Adrenal gland (tissue), 12 donors: ENCODE results near the gene CAMSAP1. TPM values are rescaled to one million over a fixed set of nuclear protein-coding genes. Genes with fewer than 3 reads are reported as not detected.

Source experiments
- DNase-seq, 7 donors: peaks; one replicate each; pipeline ENCODE4 v3.0.0-alpha.2; 2019 to 2020
- H3K27ac ChIP-seq, 5 donors: fragments of 200-600 bp; sonication (generic) in 4 of 5; 1 replicate in 3 of 5; 2 replicates in 2 of 5; pipeline versions ENCODE4 v1.5.1 to v1.8.0; 2016 to 2020; ENCODE audit warnings: mild to moderate bottlenecking in 1 of 5
- H3K27me3 ChIP-seq: fragments of 200-600 bp; 2 replicates; pipeline ENCODE4 v1.8.0; 2021
- H3K36me3 ChIP-seq, 2 donors: fragments of 200-600 bp; replicated peaks in 1 of 2; 1 replicate in 1 of 2; 2 replicates in 1 of 2; pipeline versions ENCODE4 v1.5.1 to v1.8.0; 2018 to 2022
- H3K4me1 ChIP-seq, 2 donors: fragments of 200-600 bp; replicated peaks in 1 of 2; 1 replicate in 1 of 2; 2 replicates in 1 of 2; pipeline versions ENCODE4 v1.5.1 to v1.8.0; 2018 to 2021
- H3K4me3 ChIP-seq, 4 donors: fragments of 200-600 bp; sonication (generic) in 3 of 4; one replicate each; pipeline ENCODE4 v1.5.1; 2016 to 2018
- H3K9me3 ChIP-seq, 3 donors: fragments of 200-600 bp; sonication (generic) in 1 of 3; replicated peaks in 1 of 3; 1 replicate in 2 of 3; 2 replicates in 1 of 3; pipeline versions ENCODE4 v1.5.1 to v1.8.0; 2016 to 2021
- CTCF ChIP-seq, 6 experiments: fragments of 450-650 bp in 4 of 6; fragments of 200-600 bp in 2 of 6; sonication (generic) in 1 of 6; IDR thresholded peaks; 1 replicate in 5 of 6; 2 replicates in 1 of 6; pipeline versions ENCODE4 v1.5.1 to v1.8.0; 2016 to 2021; ENCODE audit warnings: antibody characterized with exemption in 6 of 6, mild to moderate bottlenecking in 2 of 6, moderate library complexity in 1 of 6
- POLR2A ChIP-seq, 2 donors: fragments of 450-650 bp; IDR thresholded peaks; one replicate each; pipeline ENCODE4 v1.6.1; 2017; ENCODE audit warnings: antibody characterized with exemption in 2 of 2, mild to moderate bottlenecking in 2 of 2, moderate library complexity in 1 of 2
- WGBS, 4 donors: extraction: QIAGEN DNeasy Blood & Tissue Kit in 2 of 4; methylation state at CpG; one replicate each; pipeline versions ENCODE4 v1.1.5 to v1.1.7; 2013 to 2017; 5-methylcytosine and 5-hydroxymethylcytosine counted together
- intact Hi-C, 2 donors: fragments of 100-400 bp; cut with DNase I; formaldehyde crosslinking; loops; one replicate each; pipeline versions ENCODE4 v1.14.1 to v1.15.0; 2022 to 2023
- polyA plus RNA-seq, 3 donors: library from polyadenylated mRNA; stranded (reverse); fragments of 200-250 nt in 2 of 3; fragments of 350-450 nt in 1 of 3; fragmentation: Illumina TruSeq in 1 of 3; extraction: RNeasy Lipid Tissue Mini Kit (QIAGEN cat#74804) in 1 of 3; gene quantifications; one replicate each; pipeline ENCODE4 v1.2.3, GENCODE V29; 2013 to 2014
- total RNA-seq, 9 donors: library from RNA; depleted of rRNA in 4 of 9; stranded (reverse); fragments of >200 nt in 4 of 9; fragments of 120-200 nt in 1 of 9; fragmentation: NEBNext Ultra II Directional in 1 of 9; extraction: Animal tissue kit (Norgen Biotek cat#: 25700) in 1 of 9; gene quantifications; one replicate each; pipeline versions ENCODE4 v1.1.0 to v1.2.4, GENCODE V29; 2013 to 2023
- donor health status: healthy with polysubstance abuse.
- donor health status: Bipolar disorder and iron deficiency.
- donor health status: DM: yes; HTN: yes; CAD: no.
- donor health status: DM: no; HTN: no; CAD: no.
- donor health status: DM: no; HTN: no; CAD: no.
- donor health status: DM: yes; HTN: yes; CAD: no.

Gene CAMSAP1
- total and polyA plus RNA-seq, 12 donors = 4.6 to 108 (median 27.0) TPM

- Histone ChIP-seq H3K27ac (no peak overlapping the region), H3K4me3 (no peak overlapping the region), H3K36me3 (peaks cover 0 to 25% of the 10 kb centered on the region in 2 donors), H3K9me3 (no peaks in the 10 kb centered on the region), H3K4me1 (no peaks in the 10 kb centered on the region), H3K27me3 (no peaks in the 10 kb centered on the region)
- 89 to 94% (median 91%) methylated on average over 4 to 21 of the region's 21 CpGs for WGBS, 4 donors
- TF ChIP-seq POLR2A (IDR thresholded peaks at IDR 0.05) (no peak), CTCF (IDR thresholded peaks at IDR 0.05) (no peak)
- intact Hi-C loops = no loop called here
- no peak for DNase-seq
These were observed 22.5 kb upstream of the CAMSAP1 start for GRCh38 chr9:135929656-135930445.

GRCh38 chr9:135928731-135929655, 21.6 kb upstream of the CAMSAP1 start:
- TF ChIP-seq CTCF (IDR thresholded peaks at IDR 0.05) = no peak
- TF ChIP-seq POLR2A (IDR thresholded peaks at IDR 0.05) = no peak
- DNase-seq = no peak
- Histone ChIP-seq H3K9me3 (no peaks in the 10 kb centered on the region), H3K36me3 (peaks cover 0 to 25% of the 10 kb centered on the region in 2 donors), H3K4me3 (no peak overlapping the region), H3K27me3 (no peaks in the 10 kb centered on the region), H3K27ac (no peak overlapping the region), H3K4me1 (no peaks in the 10 kb centered on the region)
- intact Hi-C loops = no loop called here
- WGBS, 4 donors = 91 to 95% (median 92%) methylated on average over 20 to 27 of the region's 27 CpGs; no CpG with 5 or more reads in 1 of the 4 donors

- Histone ChIP-seq H3K4me1 (no peaks in the 10 kb centered on the region), H3K27ac (no peak overlapping the region), H3K9me3 (no peaks in the 10 kb centered on the region), H3K27me3 (no peaks in the 10 kb centered on the region), H3K4me3 (no peak overlapping the region), H3K36me3 (peaks cover 0 to 23% of the 10 kb centered on the region in 2 donors)
- intact Hi-C loops = no loop called here
- TF ChIP-seq POLR2A (IDR thresholded peaks at IDR 0.05) (no peak), CTCF (IDR thresholded peaks at IDR 0.05) (no peak)
- WGBS, 4 donors = 89 to 96% (median 94%) methylated on average over 12 to 23 of the region's 23 CpGs
- DNase-seq = no peak
These were observed 20.9 kb upstream of the CAMSAP1 start for GRCh38 chr9:135928074-135928730.
